HG03060 (cell line): Measurements from ENCODE around the gene SOX12.

Experiments
- ATAC-seq: cut with Tn5 transposase; IDR thresholded peaks from one replicate; pipeline ENCODE4 v1.9.1; 2021; ENCODE audit warnings: low read depth, moderate number of reproducible peaks; ENCODE audit not compliant: unreplicated experiment

The SOX12 gene

GRCh38 chr20:325045-325888 lies at the start of gene SOX12:
Gene SOX12 (plus strand): TSS chr20:325552. CDS start chr20:325925, 373 bp downstream.
- ATAC-seq = peak; percentile 42

GRCh38 chr20:275791-276190 lies 49.6 kb upstream of the SOX12 start:
- ATAC-seq = no peak

- no peak for ATAC-seq
Observed at GRCh38 chr20:276620-277495, 48.5 kb upstream of the SOX12 start.

DNA sequence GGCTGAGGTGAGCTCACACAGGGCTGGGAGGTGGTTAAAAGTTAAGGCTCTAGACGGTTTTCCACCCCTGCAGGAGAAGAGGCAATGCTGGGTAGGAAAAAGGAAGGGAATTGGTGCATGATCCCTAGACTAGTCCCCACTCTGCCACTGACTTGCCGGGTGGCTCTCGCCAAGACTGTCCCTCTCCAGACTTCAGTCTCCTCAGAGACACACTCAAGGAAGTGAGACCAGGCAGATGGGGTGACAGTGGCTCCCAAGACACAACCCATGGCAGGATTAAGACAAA lies 47.9 kb upstream of the SOX12 start:
- ATAC-seq = no peak

DNA sequence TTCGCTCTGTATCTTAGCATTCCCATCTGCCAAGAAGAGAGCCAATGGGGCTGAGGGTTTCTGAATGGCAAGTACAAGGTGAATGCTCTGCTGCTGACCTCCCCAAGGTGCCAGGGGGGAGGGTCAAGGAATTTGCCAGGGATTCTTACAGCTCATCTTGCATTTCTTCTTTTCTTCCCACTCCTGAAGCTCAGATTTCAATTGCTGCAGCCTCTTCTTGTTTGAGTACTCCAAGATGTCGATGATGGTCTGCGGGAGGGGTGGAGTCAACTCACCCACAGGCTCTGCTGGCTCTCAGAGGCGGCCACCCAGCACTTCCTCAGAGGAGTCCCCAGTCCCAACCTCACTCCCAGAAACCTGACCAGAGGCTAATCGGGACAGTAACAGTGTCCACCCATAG lies 47.2 kb upstream of the SOX12 start:
- no peak for ATAC-seq

- ATAC-seq = no peak
Observed at GRCh38 chr20:278607-279571, 46.5 kb upstream of the SOX12 start.

DNA sequence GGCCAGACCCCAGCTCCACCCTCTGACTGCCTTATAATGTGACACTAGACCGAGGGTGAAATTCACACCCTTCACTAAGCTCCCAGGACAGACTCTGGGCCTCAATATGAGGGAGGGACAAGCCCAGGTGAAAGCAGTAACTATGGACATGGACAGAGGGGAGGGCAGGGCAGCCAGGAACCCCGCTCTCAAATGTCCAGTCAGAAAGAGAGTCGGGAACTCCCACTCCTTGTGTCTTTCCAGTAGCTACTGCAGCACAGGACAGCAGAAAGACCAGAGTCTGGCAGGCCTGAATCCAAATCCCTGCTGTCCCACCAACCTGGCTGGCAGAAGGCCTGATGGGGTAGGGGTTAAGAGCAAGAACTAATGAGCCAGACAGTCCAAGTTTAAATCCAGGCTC lies 41.2 kb upstream of the SOX12 start:
- ATAC-seq = no peak

- no peak for ATAC-seq
Observed at GRCh38 chr20:286508-286907, 38.8 kb upstream of the SOX12 start.

DNA sequence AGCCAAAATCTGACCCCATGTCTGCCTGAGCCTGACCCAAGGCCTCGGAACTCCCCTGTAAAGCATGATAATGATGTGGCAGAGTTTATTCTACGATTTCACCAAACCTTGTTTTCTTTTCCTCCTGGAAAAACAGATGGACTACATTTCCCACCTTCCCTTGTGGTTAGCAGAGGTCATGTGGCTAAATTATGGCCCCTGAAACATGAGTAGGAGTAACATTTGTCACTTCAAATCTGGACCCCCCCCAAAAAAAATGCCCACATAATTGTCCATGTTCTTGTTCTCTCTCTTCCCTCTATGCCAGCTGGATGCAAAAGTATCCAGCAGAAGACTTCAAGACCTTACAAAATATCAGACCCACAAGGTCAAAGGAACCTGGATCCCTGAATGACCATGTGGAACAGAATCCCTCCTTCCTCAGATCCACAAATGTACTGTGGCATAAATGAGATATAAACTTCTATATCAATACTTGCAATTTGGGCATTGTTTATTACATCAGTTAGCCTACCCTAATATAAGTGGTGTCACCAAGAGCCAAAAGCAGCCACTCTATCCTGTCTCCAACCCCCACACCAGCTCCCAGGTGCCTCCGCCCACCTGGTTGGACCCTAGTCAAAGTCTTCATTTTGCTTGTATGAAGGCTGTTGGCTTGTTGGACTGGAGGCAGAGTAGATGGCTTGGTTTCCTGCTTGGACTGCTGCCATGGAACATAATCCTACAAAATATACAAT lies 36.2 kb upstream of the SOX12 start:
- no peak for ATAC-seq

DNA sequence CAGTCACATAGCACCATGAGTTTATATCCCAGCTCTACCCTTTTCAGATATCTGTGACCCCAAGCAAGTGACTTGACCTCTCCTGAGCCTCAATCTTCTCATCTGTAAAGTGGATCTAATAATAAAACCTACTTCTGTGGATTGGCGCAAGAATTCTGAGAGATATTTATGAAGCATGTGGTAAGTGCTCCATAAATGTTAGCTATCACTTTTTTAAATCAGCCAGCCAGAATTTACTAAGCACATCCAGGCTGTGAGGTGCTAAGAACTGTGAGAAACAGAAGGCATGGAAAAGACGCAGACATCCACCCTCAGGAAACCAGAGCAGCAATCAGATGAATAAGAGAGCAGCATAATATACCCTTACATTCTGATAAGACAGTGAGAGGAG lies 35.7 kb upstream of the SOX12 start:
- ATAC-seq = no peak

DNA sequence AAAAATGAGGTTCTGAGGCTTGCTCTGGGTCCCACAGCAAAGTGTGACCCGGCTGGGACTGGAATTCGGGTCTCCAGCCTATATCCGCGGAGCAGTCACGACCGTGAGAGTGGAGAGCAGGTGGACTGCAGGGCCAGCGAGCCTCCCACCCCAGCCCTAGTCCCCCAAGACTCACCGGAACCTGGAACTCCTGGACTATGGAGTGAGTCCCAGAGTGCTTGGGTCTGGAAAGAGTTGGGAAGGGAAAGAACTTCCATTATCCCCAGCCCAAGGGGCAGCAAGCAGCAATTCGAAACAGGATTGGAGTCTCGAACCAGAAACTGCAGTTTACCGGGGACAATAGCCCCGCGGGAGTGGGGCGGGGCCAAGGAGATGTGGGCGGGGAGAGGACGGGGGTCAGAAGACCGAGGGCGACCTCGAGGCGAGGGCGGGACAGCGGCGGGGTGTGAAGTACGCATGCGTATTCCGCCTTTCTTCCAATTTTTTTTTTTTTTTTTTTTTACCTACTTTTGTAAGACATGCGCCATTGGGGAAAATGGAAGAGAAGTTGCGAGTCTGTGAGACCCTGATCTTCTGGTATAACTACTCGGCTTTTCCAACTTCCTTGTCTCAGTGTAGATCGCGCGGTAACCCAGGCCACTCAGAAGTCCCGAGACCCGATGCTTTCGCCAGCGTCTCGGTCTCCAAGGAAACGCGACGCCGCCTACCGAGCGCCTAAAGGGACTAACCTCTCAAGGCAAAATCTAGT lies 35.1 kb upstream of the SOX12 start, which contains the start of gene C20orf96:
C20orf96 (minus strand) TSS at position 667 of the 748 bp plus-strand sequence; CDS start at position 527, 140 bp downstream.
- no peak for ATAC-seq

DNA sequence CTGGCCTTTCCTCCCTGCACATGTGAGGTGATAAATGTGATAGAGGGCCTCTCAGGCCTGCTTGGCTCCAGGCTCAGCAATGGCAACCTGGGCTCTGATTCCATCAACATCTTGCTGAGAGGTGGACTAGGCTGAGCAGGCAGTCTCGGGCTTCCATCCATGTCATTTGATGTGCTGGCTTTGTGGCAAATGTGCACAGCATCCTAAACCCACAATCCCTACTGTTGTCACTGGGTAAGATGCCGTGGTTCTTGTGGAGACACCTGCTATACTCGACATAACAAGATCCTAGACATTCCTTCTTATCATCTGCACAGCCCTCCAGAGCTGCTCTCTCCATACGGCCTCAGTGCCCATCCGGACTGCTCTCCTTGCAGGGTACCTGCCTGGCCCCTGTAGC lies 30.8 kb upstream of the SOX12 start:
- no peak for ATAC-seq

- no peak for ATAC-seq
Observed at GRCh38 chr20:295804-296203, 29.5 kb upstream of the SOX12 start.

- no peak for ATAC-seq
Observed at GRCh38 chr20:297098-297924, 28.0 kb upstream of the SOX12 start, which contains the start of gene ZCCHC3. Gene ZCCHC3 (plus strand): TSS chr20:297570. CDS start chr20:297587, 17 bp downstream.

- ATAC-seq = no peak
Observed at GRCh38 chr20:297925-298775, 27.2 kb upstream of the SOX12 start.

DNA sequence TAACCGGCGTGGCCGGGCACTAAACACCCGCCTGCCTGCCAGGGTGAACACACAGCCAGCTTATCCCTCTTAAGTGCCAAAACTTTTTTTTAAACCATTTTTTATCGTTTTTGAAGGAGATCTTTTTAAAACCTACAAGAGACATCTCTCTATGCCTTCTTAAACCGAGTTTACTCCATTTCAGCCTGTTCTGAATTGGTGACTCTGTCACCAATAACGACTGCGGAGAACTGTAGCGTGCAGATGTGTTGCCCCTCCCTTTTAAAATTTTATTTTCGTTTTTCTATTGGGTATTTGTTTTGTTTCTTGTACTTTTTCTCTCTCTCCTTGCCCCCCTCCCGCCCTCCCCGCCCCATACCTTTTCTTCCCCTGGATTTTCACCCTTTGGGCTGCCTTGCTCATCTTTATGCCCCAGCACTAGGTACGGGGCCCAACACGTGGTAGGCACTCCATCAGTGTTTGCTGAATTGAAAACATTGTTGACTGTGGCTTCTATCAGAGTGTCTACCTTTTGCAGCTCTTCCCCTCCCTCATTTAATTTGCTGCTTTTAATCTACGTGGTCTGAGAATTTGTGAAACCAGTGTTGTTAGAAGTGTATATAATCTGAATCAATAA lies 26.5 kb upstream of the SOX12 start:
- ATAC-seq = no peak
